ENCODE data around the gene SFSWAP.
"Not testable (repeated sequence)": the region's sequence is repeated elsewhere in the genome, so short reads cannot be mapped to it uniquely, and the experiment has no call there.

SFSWAP gene

GRCh38 chr12:131776237-131776889 lies 65.5 kb downstream of the SFSWAP start:
- H3K4me2 ChIP-seq (ENCODE audit: low read length) = no peak overlapping the region
- H3F3A ChIP-seq (ENCODE audit: control insufficient read depth, insufficient read depth) = peaks cover 7% of the 10 kb centered on the region; the same call in 1 of the 2 replicates
- H3K4me3 ChIP-seq (ENCODE audit: low read length) = no peak overlapping the region
- TF ChIP-seq, protein P1, sequence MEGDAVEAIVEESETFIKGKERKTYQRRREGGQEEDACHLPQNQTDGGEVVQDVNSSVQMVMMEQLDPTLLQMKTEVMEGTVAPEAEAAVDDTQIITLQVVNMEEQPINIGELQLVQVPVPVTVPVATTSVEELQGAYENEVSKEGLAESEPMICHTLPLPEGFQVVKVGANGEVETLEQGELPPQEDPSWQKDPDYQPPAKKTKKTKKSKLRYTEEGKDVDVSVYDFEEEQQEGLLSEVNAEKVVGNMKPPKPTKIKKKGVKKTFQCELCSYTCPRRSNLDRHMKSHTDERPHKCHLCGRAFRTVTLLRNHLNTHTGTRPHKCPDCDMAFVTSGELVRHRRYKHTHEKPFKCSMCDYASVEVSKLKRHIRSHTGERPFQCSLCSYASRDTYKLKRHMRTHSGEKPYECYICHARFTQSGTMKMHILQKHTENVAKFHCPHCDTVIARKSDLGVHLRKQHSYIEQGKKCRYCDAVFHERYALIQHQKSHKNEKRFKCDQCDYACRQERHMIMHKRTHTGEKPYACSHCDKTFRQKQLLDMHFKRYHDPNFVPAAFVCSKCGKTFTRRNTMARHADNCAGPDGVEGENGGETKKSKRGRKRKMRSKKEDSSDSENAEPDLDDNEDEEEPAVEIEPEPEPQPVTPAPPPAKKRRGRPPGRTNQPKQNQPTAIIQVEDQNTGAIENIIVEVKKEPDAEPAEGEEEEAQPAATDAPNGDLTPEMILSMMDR (IDR thresholded peaks at IDR 0.05; ENCODE audit: low read depth, low read length, poor library complexity, severe bottlenecking) = no peak
- TF ChIP-seq EZH2phosphoT487 (IDR thresholded peaks at IDR 0.05; ENCODE audit: borderline replicate concordance, low read length) = no peak
- H3K4me1 ChIP-seq (ENCODE audit: control insufficient read depth, low read length) = peaks cover 33% of the 10 kb centered on the region
- no peaks in the 10 kb centered on the region for H3K9me3 ChIP-seq (ENCODE audit: control insufficient read depth, insufficient read depth, low read length)
- H3K79me2 ChIP-seq (ENCODE audit: control insufficient read depth, low read length) = peaks cover 10% of the 10 kb centered on the region
- H3K27ac ChIP-seq (ENCODE audit: low read depth, low read length) = no peak overlapping the region
- no peaks in the 10 kb centered on the region for H3K9me2 ChIP-seq (replicated peaks; ENCODE audit: control insufficient read depth, low read length)
- H3K36me3 ChIP-seq (ENCODE audit: control insufficient read depth, low read length) = peaks cover 72% of the 10 kb centered on the region
- H3K27me3 ChIP-seq (ENCODE audit: control insufficient read depth, low read length) = no peaks in the 10 kb centered on the region
- H4K20me1 ChIP-seq (ENCODE audit: control insufficient read depth, insufficient read depth, low read depth, low read length) = no peaks in the 10 kb centered on the region

DNA sequence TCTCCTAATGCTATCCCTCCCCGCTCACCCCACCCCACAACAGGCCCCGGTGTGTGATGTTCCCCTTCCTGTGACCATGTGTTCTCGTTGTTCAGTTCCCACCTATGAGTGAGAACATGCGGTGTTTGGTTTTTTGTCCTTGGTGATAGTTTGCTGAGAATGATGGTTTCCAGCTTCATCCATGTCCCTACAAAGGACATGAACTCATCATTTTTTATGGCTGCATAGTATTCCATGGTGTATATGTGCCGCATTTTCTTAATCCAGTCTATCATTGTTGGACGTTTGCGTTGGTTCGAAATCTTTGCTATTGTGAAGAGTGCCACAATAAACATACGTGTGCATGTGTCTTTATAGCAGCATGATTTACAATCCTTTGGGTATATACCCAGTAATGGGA lies 66.4 kb downstream of the SFSWAP start:
- not testable (repeated sequence) for H3K4me3 ChIP-seq (ENCODE audit: low read length); H3F3A ChIP-seq (ENCODE audit: control insufficient read depth, insufficient read depth); H3K27ac ChIP-seq (ENCODE audit: low read depth, low read length); H3K9me2 ChIP-seq (replicated peaks; ENCODE audit: control insufficient read depth, low read length); H4K20me1 ChIP-seq (ENCODE audit: control insufficient read depth, insufficient read depth, low read depth, low read length); H3K9me3 ChIP-seq (ENCODE audit: control insufficient read depth, insufficient read depth, low read length); H3K27me3 ChIP-seq (ENCODE audit: control insufficient read depth, low read length); H3K4me2 ChIP-seq (ENCODE audit: low read length)
- Histone ChIP-seq H3K36me3 (ENCODE audit: control insufficient read depth, low read length) (peaks cover 74% of the 10 kb centered on the region), H3K79me2 (ENCODE audit: control insufficient read depth, low read length) (peaks cover 10% of the 10 kb centered on the region), H3K4me1 (ENCODE audit: control insufficient read depth, low read length) (peaks cover 28% of the 10 kb centered on the region)

- no peaks in the 10 kb centered on the region for H3K9me2 ChIP-seq (replicated peaks; ENCODE audit: control insufficient read depth, low read length)
- no peaks in the 10 kb centered on the region for H4K20me1 ChIP-seq (ENCODE audit: control insufficient read depth, insufficient read depth, low read depth, low read length)
- H3K9me3 ChIP-seq (ENCODE audit: control insufficient read depth, insufficient read depth, low read length) = no peaks in the 10 kb centered on the region
- H3K36me3 ChIP-seq (ENCODE audit: control insufficient read depth, low read length) = peaks cover 63% of the 10 kb centered on the region
- H3F3A ChIP-seq (ENCODE audit: control insufficient read depth, insufficient read depth) = no peaks in the 10 kb centered on the region
- H3K4me3 ChIP-seq (ENCODE audit: low read length) = no peak overlapping the region
- no peak overlapping the region for H3K4me2 ChIP-seq (ENCODE audit: low read length)
- no peak overlapping the region for H3K27ac ChIP-seq (ENCODE audit: low read depth, low read length)
- peaks cover 10% of the 10 kb centered on the region for H3K79me2 ChIP-seq (ENCODE audit: control insufficient read depth, low read length)
- no peaks in the 10 kb centered on the region for H3K27me3 ChIP-seq (ENCODE audit: control insufficient read depth, low read length)
- peaks cover 10% of the 10 kb centered on the region for H3K4me1 ChIP-seq (ENCODE audit: control insufficient read depth, low read length)
- TF ChIP-seq, protein P1 (IDR thresholded peaks at IDR 0.05; ENCODE audit: low read depth, low read length, poor library complexity, severe bottlenecking) = no peak
- TF ChIP-seq EZH2phosphoT487 (IDR thresholded peaks at IDR 0.05; ENCODE audit: borderline replicate concordance, low read length) = no peak
Observed at GRCh38 chr12:131779027-131779426, 68.1 kb downstream of the SFSWAP start.

DNA sequence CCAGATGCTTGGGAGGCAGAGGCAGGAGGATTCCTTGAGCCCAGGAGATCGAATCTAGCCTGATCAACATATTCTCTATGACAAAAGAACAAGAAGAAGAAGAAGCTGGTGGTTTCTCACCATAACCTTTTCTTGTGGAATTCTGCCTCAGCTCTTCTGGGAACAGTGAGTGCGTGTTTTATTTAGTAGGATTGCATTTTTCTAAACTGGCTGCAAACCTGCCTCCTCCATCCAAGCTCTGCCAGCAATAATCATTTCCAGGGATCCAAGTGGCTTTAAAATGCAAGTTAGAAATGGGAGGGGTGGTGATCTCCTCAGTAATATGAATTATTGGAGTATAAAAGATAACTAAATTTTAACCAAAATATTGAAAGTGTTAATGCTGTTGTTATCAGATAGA lies 71.2 kb downstream of the SFSWAP start:
- H3K36me3 ChIP-seq (ENCODE audit: control insufficient read depth, low read length) = peaks cover 64% of the 10 kb centered on the region

More for the DNA sequence above, 71.2 kb downstream of the SFSWAP start:
- H3F3A ChIP-seq (ENCODE audit: control insufficient read depth, insufficient read depth) = no peaks in the 10 kb centered on the region
- TF ChIP-seq, protein P1 (IDR thresholded peaks at IDR 0.05; ENCODE audit: low read depth, low read length, poor library complexity, severe bottlenecking) = no peak
- no peak for TF ChIP-seq EZH2phosphoT487 (IDR thresholded peaks at IDR 0.05; ENCODE audit: borderline replicate concordance, low read length)
- H3K9me3 ChIP-seq (ENCODE audit: control insufficient read depth, insufficient read depth, low read length) = no peaks in the 10 kb centered on the region
- H3K4me3 ChIP-seq (ENCODE audit: low read length) = no peak overlapping the region
- H3K27ac ChIP-seq (ENCODE audit: low read depth, low read length) = no peak overlapping the region
- no peaks in the 10 kb centered on the region for H3K79me2 ChIP-seq (ENCODE audit: control insufficient read depth, low read length)
- no peaks in the 10 kb centered on the region for H3K4me1 ChIP-seq (ENCODE audit: control insufficient read depth, low read length)
- no peaks in the 10 kb centered on the region for H4K20me1 ChIP-seq (ENCODE audit: control insufficient read depth, insufficient read depth, low read depth, low read length)
- no peaks in the 10 kb centered on the region for H3K9me2 ChIP-seq (replicated peaks; ENCODE audit: control insufficient read depth, low read length)
- H3K4me2 ChIP-seq (ENCODE audit: low read length) = no peak overlapping the region
- no peaks in the 10 kb centered on the region for H3K27me3 ChIP-seq (ENCODE audit: control insufficient read depth, low read length)
